Activated effector memory CD4-positive, alpha-beta T cell treated with anti-CD3 and anti-CD28 coated beads, Interleukin-2, amount 50 U/mL, for 16 hours (primary cell): ENCODE data around the gene C1QTNF6.
A peak's percentile ranks its signal among the peaks of the same experiment; 100 is the strongest.

ENCODE experiments used
- DNase-seq: peaks from one replicate; pipeline ENCODE4 v3.0.0-alpha.2; 2020

Gene C1QTNF6

GRCh38 chr22:37188901-37189466, 937 bp upstream of the C1QTNF6 start:
- no peak for DNase-seq

- no peak for DNase-seq
Observed at GRCh38 chr22:37187552-37187890, 526 bp downstream of the C1QTNF6 start.

GRCh38 chr22:37186997-37187522, 987 bp downstream of the C1QTNF6 start:
- DNase-seq, result no peak

- peak; percentile 78 for DNase-seq
Observed at GRCh38 chr22:37186228-37186996, 1.6 kb downstream of the C1QTNF6 start.

GRCh38 chr22:37185646-37186227, 2.3 kb downstream of the C1QTNF6 start:
- no peak for DNase-seq

GRCh38 chr22:37184816-37185541, 3.1 kb downstream of the C1QTNF6 start:
- DNase-seq, result no peak

- no peak for DNase-seq
Observed at GRCh38 chr22:37184380-37184755, 3.7 kb downstream of the C1QTNF6 start.

- peak; percentile 48 for DNase-seq
Observed at GRCh38 chr22:37183432-37184379, 4.3 kb downstream of the C1QTNF6 start.

GRCh38 chr22:37182949-37183245, 5.2 kb downstream of the C1QTNF6 start:
- DNase-seq, result peak; percentile 46

- DNase-seq, result peak; percentile 59
Observed at GRCh38 chr22:37182101-37182948, 5.7 kb downstream of the C1QTNF6 start.

GRCh38 chr22:37181681-37182080, 6.4 kb downstream of the C1QTNF6 start:
- DNase-seq, result no peak

- peak; percentile 57 for DNase-seq
Observed at GRCh38 chr22:37180531-37181231, 7.4 kb downstream of the C1QTNF6 start.

GRCh38 chr22:37179622-37180420, 8.2 kb downstream of the C1QTNF6 start:
- DNase-seq, result peak; percentile 53

GRCh38 chr22:37179126-37179470, 8.9 kb downstream of the C1QTNF6 start:
- DNase-seq, result no peak

GRCh38 chr22:37178350-37179125, 9.5 kb downstream of the C1QTNF6 start:
- peak; percentile 47 for DNase-seq

- no peak for DNase-seq
Observed at GRCh38 chr22:37177755-37178154, 10.3 kb downstream of the C1QTNF6 start.

GRCh38 chr22:37177221-37177620, 10.8 kb downstream of the C1QTNF6 start:
- DNase-seq, result peak; percentile 27

GRCh38 chr22:37176464-37177061, 11.5 kb downstream of the C1QTNF6 start:
- peak; percentile 46 for DNase-seq
